K562 (cell line): Measurements from ENCODE around the gene KMT5B. TPM values are rescaled to one million over a fixed set of nuclear protein-coding genes. Genes with fewer than 3 reads are reported as not detected.

Source experiments
- DLX4 ChIP-seq: fragments of 250-450 bp; sonication (Bioruptor Pico); IDR thresholded peaks from 2 replicates; pipeline ENCODE4 v1.6.1; 2021; ENCODE audit warnings: mild to moderate bottlenecking
- E4F1 ChIP-seq: fragments of 250-450 bp; sonication (Bioruptor Pico); IDR thresholded peaks from 2 replicates; pipeline ENCODE4 v1.5.0; 2021; ENCODE audit warnings: mild to moderate bottlenecking, borderline replicate concordance
- FOXK1 ChIP-seq: sonication (generic); formaldehyde crosslinking; IDR thresholded peaks from 2 replicates; pipeline ENCODE4 v1.8.0; 2022; ENCODE audit warnings: missing genetic modification reagents, mild to moderate bottlenecking, borderline replicate concordance
- GMEB1 ChIP-seq: fragments of 250-450 bp; sonication (Bioruptor Pico); IDR thresholded peaks from 2 replicates; pipeline ENCODE4 v1.4.0; 2020; ENCODE audit warnings: mild to moderate bottlenecking
- GTF3C2 ChIP-seq: IDR thresholded peaks from 3 replicates; pipeline ENCODE4 v1.6.1; 2011; ENCODE audit warnings: borderline replicate concordance, mild to moderate bottlenecking, moderate library complexity; ENCODE audit not compliant: insufficient read length; ENCODE audit errors: extremely low read depth
- HDAC3 ChIP-seq: fragments of 450-650 bp; IDR thresholded peaks from 2 replicates; pipeline ENCODE4 v1.6.1; 2018; ENCODE audit warnings: borderline replicate concordance, mild to moderate bottlenecking, moderate library complexity; ENCODE audit not compliant: partially characterized antibody
- LEF1 ChIP-seq: fragments of 450-650 bp; IDR thresholded peaks from 2 replicates; pipeline ENCODE4 v1.6.1; 2016; ENCODE audit warnings: mild to moderate bottlenecking
- MEIS2 ChIP-seq: fragments of 450-650 bp; IDR thresholded peaks from 2 replicates; pipeline ENCODE4 v1.6.1; 2014; ENCODE audit warnings: mild to moderate bottlenecking; ENCODE audit not compliant: partially characterized antibody
- MIER1 ChIP-seq: fragments of 450-650 bp; IDR thresholded peaks from 2 replicates; pipeline ENCODE4 v1.6.1; 2016; ENCODE audit warnings: antibody characterized with exemption, mild to moderate bottlenecking, low read depth
- MLLT1 ChIP-seq, 2 experiments: fragments of 450-650 bp; IDR thresholded peaks; 2 replicates each; pipeline ENCODE4 v1.6.1; 2016
- SMARCC2 ChIP-seq: fragments of 450-650 bp; IDR thresholded peaks from 2 replicates; pipeline ENCODE4 v1.6.1; 2017; ENCODE audit warnings: antibody characterized with exemption, moderate library complexity, mild to moderate bottlenecking, low read depth
- SREBF1 ChIP-seq: fragments of 150-350 bp; IDR thresholded peaks from 2 replicates; pipeline ENCODE4 v1.6.1; 2014; ENCODE audit warnings: antibody characterized with exemption, low read depth, low read length, borderline replicate concordance
- SRSF9 ChIP-seq: fragments of 200-400 bp; formaldehyde crosslinking; IDR thresholded peaks from 2 replicates; pipeline ENCODE4 v1.6.1; 2017; ENCODE audit warnings: low read depth, low read length, borderline replicate concordance
- polyA plus RNA-seq, 8 experiments: library from polyadenylated mRNA; depleted of rRNA in 4 of 8; stranded (reverse) in 5 of 8; unstranded in 3 of 8; fragments of >200 nt; fragmentation: Nextera tagmentation in 2 of 8; fragmentation: Illumina TruSeq in 1 of 8; extraction: Ambion mirVana in 2 of 8; extraction: Trizol in 1 of 8; gene quantifications; 2 replicates each; pipeline versions ENCODE4 v1.2.1 to v1.2.3, GENCODE V29; 2011 to 2014; ENCODE audit warnings: inconsistent platforms in 1 of 8, missing spikeins in 1 of 8
- total RNA-seq, 7 experiments: library from RNA; depleted of rRNA in 6 of 7; stranded (reverse); fragments of >200 nt in 6 of 7; fragmentation: Illumina TruSeq in 2 of 7; extraction: Trizol in 2 of 7; gene quantifications; 2 replicates each; pipeline versions ENCODE4 v1.2.1 to v1.2.3, GENCODE V29; 2011 to 2021; ENCODE audit warnings: low replicate concordance in 1 of 7

KMT5B gene
- total and polyA plus RNA-seq, 9 of the 15 experiments (the other 6 are each of a cell fraction or from before 2014, with no cell fraction given) = 7.3 to 27.3 (median 20.9) TPM

GRCh38 chr11:68121067-68121899 lies 91.8 kb downstream of the KMT5B start, which contains the start of gene CHKA (continued):
- TF ChIP-seq GTF3C2 = no peak
- TF ChIP-seq FOXK1 = no peak
- TF ChIP-seq DLX4 = no peak
- TF ChIP-seq HDAC3 = no peak
- peak; percentile 61 for TF ChIP-seq GMEB1 (CRISPR knock-in tag)
- no peak for TF ChIP-seq MIER1
- TF ChIP-seq MEIS2 = no peak
- TF ChIP-seq SMARCC2 = no peak
- no peak for TF ChIP-seq MLLT1 (IDR thresholded peaks at IDR 0.05)
- no peak for TF ChIP-seq LEF1
- no peak for TF ChIP-seq SRSF9
- TF ChIP-seq SREBF1 = no peak
- no peak for TF ChIP-seq E4F1 (CRISPR knock-in tag)
